HG03196 (cell line): Measurements from ENCODE around the gene POU2F1.
A peak's percentile ranks its signal among the peaks of the same experiment; 100 is the strongest.
"Not testable (repeated sequence)": the region's sequence is repeated elsewhere in the genome, so short reads cannot be mapped to it uniquely, and the experiment has no call there.

Experiments
- ATAC-seq: cut with Tn5 transposase; IDR thresholded peaks from one replicate; pipeline ENCODE4 v1.9.1; 2021; ENCODE audit not compliant: unreplicated experiment

POU2F1 gene

DNA sequence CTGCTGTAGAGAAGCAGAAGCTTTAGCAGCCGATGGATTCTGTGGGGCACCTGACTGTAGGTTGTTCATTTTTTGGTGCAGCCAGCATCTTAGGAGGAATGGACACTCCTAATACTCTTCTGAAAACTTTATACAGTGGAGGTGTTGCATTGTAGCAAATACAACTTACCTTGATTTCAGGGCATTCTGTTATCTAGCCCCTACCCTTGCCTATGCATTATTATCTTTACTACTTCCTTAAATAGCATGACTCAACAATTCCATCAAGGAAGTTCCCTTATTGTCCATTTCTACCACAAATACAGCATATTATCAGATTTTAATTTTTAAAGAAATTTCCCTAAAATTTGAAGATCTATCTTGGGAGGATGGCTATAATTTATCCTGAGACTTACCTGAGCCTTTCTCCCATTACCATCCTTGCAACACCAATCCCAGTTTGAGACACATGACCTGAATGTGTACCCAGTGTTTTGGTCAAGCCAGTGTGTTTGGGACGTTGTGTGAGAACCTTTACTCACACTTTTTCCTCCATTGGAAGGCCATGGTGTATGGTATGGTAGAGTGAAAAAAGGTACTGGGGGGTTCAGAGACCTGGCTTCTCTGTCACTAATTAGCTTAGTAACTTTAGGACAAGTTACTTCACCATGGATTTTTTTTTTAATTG is 9.2 kb downstream of the POU2F1 start:
- ATAC-seq: no peak

DNA sequence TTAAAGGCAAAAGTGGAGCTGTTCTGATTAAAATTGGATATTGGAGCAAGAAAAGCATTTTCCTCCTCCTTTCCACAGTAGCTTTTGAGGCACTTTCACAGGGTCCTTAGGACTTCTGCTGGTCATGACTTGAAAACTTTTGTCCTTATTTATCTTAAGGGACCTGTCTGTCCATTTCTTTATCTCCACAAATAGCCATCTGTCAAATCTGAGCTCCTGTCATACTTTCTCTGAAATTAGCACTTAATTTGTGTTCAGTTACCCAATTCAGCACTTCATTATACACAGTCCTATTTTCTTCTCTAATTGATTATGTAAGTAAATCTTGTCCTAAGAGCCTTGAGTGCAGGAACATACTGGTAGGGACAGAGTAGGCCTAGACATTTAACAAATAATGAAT is 9.8 kb downstream of the POU2F1 start:
- ATAC-seq: no peak

GRCh38 chr1:167231873-167232450 is 11.3 kb downstream of the POU2F1 start:
- no peak for ATAC-seq

DNA sequence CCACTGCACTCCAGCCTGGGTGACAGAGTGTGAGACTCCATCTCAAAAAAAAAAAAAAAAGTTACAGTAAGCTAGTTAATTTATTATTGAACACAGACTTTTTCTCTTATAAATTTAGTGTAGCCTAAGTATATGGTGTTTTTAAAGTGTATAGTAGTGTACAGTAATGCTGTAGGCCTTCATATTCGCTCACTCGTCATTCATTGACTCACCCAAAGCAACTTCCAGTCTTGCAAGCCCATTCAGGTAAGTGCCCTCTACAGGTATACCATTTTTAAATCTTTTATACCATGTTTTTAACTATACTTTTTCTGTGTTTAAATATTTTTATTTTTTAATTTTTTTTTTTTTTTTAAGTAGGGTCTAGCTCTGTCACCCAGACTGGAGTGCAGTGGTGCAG is 12.1 kb downstream of the POU2F1 start:
- ATAC-seq: no peak

GRCh38 chr1:167233373-167233772 is 12.7 kb downstream of the POU2F1 start:
- ATAC-seq: no peak

DNA sequence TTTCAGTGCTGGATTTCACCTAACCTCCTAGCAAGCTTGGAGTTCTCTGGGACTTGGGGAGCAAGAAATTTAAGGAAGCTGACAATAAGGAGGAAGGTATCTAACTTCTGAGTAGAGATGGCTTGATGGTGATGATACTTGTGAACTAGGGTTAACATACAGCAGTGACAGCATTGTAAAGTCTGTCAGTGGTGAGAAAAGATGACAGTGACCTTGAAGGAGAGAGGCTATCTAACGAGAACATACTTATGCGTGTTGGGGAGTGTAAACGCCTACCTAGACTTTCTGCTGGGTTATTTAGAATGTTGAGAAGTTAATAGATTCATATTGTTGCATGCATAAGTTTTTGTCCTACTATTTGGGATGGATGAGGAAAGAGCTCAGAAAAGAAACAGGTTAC is 16.3 kb downstream of the POU2F1 start:
- no peak for ATAC-seq

- ATAC-seq: no peak
These were observed 18.0 kb downstream of the POU2F1 start for GRCh38 chr1:167238713-167239112.

- ATAC-seq: no peak
These were observed 18.6 kb downstream of the POU2F1 start for GRCh38 chr1:167239257-167239656.

- ATAC-seq: no peak
These were observed 23.6 kb downstream of the POU2F1 start for GRCh38 chr1:167244244-167244643.

- not testable (repeated sequence) for ATAC-seq
These were observed 24.5 kb downstream of the POU2F1 start for GRCh38 chr1:167245168-167245567.

DNA sequence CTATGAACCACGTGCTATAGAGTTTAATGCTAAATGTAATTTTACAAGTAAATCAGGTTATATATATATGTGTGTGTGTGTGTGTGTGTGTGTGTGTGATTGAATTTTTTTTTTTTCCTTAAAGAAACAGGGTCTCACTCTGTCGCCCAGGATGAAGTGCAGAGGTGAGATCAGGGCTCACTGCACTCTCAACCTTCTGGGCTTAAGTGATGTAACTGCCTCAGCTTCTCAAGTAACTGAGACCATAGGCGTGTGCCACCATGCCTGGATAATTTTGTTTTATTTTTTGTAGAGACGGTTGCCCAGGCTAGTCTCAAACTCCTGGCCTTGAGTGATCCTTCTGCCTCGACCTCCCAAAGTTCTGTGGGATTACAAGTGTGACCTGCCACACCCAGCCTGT is 26.3 kb downstream of the POU2F1 start:
- ATAC-seq: no peak

DNA sequence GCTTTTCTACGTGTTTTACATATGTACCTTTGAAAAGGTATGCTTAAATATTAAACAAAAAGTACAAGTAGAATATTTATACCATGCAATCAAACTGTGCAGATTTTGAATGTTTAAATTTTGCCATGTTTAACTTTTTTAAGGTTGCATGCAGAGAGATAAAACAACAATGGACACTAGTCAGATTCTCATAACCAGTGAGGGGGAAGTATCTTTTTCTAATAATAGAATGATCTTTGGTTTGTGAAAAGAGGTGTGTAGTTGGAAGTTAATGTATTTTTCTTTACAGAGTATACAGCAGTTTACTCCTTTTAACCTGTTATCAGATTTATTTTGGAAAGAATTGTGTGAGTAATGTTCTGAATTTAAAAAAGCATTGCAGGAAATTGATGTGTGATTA is 27.1 kb downstream of the POU2F1 start:
- ATAC-seq: no peak

- no peak for ATAC-seq
These were observed 28.3 kb downstream of the POU2F1 start for GRCh38 chr1:167248707-167249642.

DNA sequence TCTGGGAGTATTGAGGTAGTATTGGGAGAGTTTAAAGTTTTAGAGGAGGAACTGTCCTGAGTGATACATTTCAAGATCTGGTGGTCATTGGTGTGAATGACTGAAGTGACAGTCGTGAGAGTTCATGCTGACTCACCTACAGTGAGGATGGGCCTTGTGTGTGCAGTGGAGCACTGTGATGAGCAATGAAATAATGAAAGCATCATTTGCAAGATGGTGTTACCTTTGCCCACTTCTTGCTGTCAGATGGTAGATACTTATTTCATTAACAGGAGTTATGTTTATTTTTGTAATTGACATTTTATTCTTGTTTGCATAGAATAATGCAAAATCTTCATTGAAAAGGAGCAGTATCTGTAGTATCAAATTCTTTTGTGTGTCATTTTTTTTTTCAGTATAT is 29.0 kb downstream of the POU2F1 start:
- ATAC-seq: no peak

DNA sequence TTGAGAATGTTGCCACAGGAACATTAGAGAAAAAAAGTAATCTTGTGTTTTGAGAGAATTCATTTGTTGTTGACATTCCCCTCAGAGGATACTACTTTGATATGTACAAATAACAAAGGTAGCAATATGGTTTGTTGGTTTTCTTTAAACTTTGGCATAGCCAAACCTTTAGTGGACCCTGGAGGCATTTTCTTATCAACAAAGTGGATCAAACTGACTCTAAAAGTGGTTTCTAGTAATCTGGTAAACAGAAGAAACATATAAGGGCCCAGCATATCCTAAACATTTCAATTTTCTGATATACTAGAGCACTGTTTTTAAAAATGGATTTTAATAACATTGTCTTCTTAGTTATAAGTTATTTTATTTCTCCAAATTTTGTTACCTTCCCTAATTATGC is 29.8 kb downstream of the POU2F1 start:
- no peak for ATAC-seq

DNA sequence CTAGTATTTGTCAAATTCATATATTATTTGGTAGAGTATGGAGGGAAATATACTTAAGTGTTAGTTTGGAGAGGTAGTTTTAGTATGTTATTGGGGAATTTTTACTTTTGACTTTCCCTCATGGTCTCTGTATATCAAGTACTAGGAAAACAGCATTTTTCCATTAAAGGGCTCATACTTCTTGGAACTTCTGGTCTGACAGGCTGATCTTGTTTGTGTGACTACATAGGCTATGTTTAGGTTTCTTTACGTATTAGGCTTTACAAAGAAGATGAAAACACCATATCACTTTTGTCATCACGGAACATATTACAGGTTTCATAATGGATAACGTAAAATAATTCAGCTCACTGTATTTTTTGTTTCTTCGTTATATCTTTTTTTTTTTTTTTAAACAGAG is 30.8 kb downstream of the POU2F1 start:
- ATAC-seq: no peak

GRCh38 chr1:167252986-167253385 is 32.3 kb downstream of the POU2F1 start:
- ATAC-seq: no peak

DNA sequence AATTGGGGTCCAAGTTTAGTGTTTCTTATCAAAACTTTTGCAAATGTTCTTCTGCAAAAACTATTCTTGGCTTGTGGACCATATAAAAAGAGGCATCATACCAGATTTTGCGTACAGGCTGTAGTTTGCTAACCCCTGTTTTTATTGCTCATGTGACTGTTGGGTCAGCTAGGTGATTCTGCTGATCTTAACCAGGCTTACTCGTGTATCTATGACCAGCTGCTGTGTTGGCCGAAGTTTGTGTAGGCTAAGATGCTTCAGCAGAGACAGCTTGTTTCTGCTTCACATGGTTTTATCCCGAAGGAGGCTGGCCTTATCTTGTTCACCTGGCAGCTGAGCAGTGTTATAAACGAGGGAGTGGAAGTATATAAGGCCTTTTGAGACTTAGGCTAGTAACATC is 38.2 kb downstream of the POU2F1 start:
- no peak for ATAC-seq

DNA sequence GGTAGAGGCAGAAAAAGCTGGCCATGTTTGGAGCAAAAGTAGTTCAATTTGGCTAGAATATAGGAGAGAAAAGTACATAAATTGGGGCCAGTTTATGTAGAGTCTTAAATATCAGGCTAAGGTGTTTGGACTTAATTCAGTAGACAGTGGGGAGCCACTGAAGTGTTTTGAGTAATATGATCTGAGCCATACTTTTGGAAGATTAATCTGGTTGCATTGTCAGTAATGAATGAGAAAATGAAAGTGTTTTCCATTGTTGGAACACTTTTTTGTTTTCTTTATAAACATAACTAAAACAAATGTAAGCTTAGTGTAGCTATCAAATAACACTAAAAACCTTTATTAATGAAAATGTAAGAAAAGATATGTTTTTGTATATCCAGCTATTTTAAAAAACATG is 42.1 kb downstream of the POU2F1 start:
- ATAC-seq: no peak

GRCh38 chr1:167263344-167263743 is 42.7 kb downstream of the POU2F1 start:
- no peak for ATAC-seq

GRCh38 chr1:167263819-167264464 is 43.3 kb downstream of the POU2F1 start:
- peak; percentile 47 for ATAC-seq

GRCh38 chr1:167266965-167267364 is 46.3 kb downstream of the POU2F1 start:
- no peak for ATAC-seq
